Smooth muscle cell (in vitro differentiated cells): ENCODE measurements around the gene ASAP2. TPM values are rescaled to one million over a fixed set of nuclear protein-coding genes. Genes with fewer than 3 reads are reported as not detected.
A peak's percentile ranks its signal among the peaks of the same experiment; 100 is the strongest.

Experiments used
- DNase-seq: peaks from one replicate; lab custom pipeline; 2025; ENCODE audit not compliant: unreplicated experiment; lab: John Stamatoyannopoulos, UW
- H2AFZ ChIP-seq: fragments of 200-600 bp; sonication (generic); 2 replicates; pipeline ENCODE4 v1.6.0; 2016; ENCODE audit warnings: antibody characterized with exemption, low read depth, mild to moderate bottlenecking
- H3F3A ChIP-seq: fragments of 200-600 bp; sonication (generic); 2 replicates; pipeline ENCODE4 v1.6.0; 2017; ENCODE audit warnings: antibody characterized with exemption, low read depth
- H3K27ac ChIP-seq: fragments of 200-600 bp; sonication (generic); 2 replicates; pipeline ENCODE4 v1.5.1; 2016; ENCODE audit warnings: low read depth, mild to moderate bottlenecking
- H3K27me3 ChIP-seq: fragments of 200-600 bp; sonication (generic); 2 replicates; pipeline ENCODE4 v1.6.1; 2016; ENCODE audit warnings: low read depth, mild to moderate bottlenecking
- H3K36me3 ChIP-seq: fragments of 200-600 bp; sonication (generic); 2 replicates; pipeline ENCODE4 v1.5.1; 2016; ENCODE audit warnings: low read depth
- H3K4me1 ChIP-seq: fragments of 200-600 bp; sonication (generic); 2 replicates; pipeline ENCODE4 v1.5.1; 2016; ENCODE audit warnings: low read depth
- H3K4me2 ChIP-seq: fragments of 200-600 bp; sonication (generic); 2 replicates; pipeline ENCODE4 v1.6.0; 2016; ENCODE audit warnings: mild to moderate bottlenecking
- H3K4me3 ChIP-seq: fragments of 200-600 bp; sonication (generic); 2 replicates; pipeline ENCODE4 v1.5.1; 2016; ENCODE audit warnings: mild to moderate bottlenecking
- H3K79me2 ChIP-seq: fragments of 200-600 bp; sonication (generic); 2 replicates; pipeline ENCODE4 v1.6.0; 2016; ENCODE audit warnings: low read depth, mild to moderate bottlenecking
- H3K9ac ChIP-seq: fragments of 200-600 bp; sonication (generic); 2 replicates; pipeline ENCODE4 v1.6.0; 2016; ENCODE audit warnings: low read depth
- H3K9me3 ChIP-seq: fragments of 200-600 bp; sonication (generic); replicated peaks from 2 replicates; pipeline ENCODE4 v1.5.1; 2016; ENCODE audit warnings: low read depth
- H4K20me1 ChIP-seq: fragments of 200-600 bp; sonication (generic); 2 replicates; pipeline ENCODE4 v1.6.0; 2016; ENCODE audit warnings: low read depth
- WGBS: methylation state at CpG from one replicate; pipeline ENCODE4 v1.1.7; 2016; ENCODE audit warnings: low lambda C conversion rate; 5-methylcytosine and 5-hydroxymethylcytosine counted together
- polyA plus RNA-seq: library from polyadenylated mRNA; unstranded; fragments of >200 nt; fragmentation: Nextera tagmentation; extraction: Ambion mirVana; gene quantifications from 2 replicates; pipeline ENCODE4 v1.2.1, GENCODE V29; 2016
- total RNA-seq: library from RNA; depleted of rRNA; stranded (reverse); fragments of >200 nt; gene quantifications from 2 replicates; pipeline ENCODE4 v1.2.3, GENCODE V29; 2014
- TF ChIP-seq, protein P1 (sequence below): fragments of 200-600 bp; sonication (generic); IDR thresholded peaks from 2 replicates; pipeline ENCODE4 v1.5.1; 2017; ENCODE audit warnings: borderline replicate concordance, mild to moderate bottlenecking, antibody characterized with exemption; ENCODE audit not compliant: insufficient read depth, poor library complexity, severe bottlenecking

ASAP2 gene
- total and polyA plus RNA-seq, 2 experiments from 2014 or later: 8.8 to 23.1 TPM

DNA sequence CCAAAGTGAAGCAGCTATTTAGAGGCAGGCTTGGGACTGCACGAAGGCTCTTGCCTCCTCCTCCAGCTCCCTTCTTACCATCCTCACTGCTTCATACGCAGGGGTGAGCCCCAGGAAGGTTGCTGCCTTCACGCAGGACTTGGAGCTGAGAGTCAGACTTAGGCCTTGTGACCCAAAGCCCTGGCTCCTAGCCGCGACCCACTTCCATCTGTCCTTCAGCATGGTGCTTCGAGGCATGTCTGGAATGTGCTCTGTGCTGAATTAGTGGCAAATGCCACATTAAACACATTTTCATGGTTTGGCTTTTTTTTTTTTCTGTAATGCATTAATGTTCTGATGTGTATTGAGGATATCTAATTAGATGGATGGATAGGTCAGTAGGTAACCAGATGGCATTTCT is 179.2 kb downstream of the ASAP2 start:
- H2AFZ ChIP-seq: no peak overlapping the region
- TF ChIP-seq, protein P1, sequence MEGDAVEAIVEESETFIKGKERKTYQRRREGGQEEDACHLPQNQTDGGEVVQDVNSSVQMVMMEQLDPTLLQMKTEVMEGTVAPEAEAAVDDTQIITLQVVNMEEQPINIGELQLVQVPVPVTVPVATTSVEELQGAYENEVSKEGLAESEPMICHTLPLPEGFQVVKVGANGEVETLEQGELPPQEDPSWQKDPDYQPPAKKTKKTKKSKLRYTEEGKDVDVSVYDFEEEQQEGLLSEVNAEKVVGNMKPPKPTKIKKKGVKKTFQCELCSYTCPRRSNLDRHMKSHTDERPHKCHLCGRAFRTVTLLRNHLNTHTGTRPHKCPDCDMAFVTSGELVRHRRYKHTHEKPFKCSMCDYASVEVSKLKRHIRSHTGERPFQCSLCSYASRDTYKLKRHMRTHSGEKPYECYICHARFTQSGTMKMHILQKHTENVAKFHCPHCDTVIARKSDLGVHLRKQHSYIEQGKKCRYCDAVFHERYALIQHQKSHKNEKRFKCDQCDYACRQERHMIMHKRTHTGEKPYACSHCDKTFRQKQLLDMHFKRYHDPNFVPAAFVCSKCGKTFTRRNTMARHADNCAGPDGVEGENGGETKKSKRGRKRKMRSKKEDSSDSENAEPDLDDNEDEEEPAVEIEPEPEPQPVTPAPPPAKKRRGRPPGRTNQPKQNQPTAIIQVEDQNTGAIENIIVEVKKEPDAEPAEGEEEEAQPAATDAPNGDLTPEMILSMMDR: no peak
- H4K20me1 ChIP-seq: peaks cover 3% of the 10 kb centered on the region
- H3K4me1 ChIP-seq: no peaks in the 10 kb centered on the region
- WGBS: 73% methylated on average over 6 of the region's 6 CpGs
- no peak overlapping the region for H3K9ac ChIP-seq
- no peak overlapping the region for H3K4me3 ChIP-seq
- H3K27ac ChIP-seq: peak overlapping the region; percentile 81
- H3F3A ChIP-seq: peaks cover 7% of the 10 kb centered on the region
- H3K9me3 ChIP-seq: no peaks in the 10 kb centered on the region
- H3K4me2 ChIP-seq: peak overlapping the region; percentile 31
- peaks cover 7% of the 10 kb centered on the region for H3K36me3 ChIP-seq
- DNase-seq: no peak
- H3K27me3 ChIP-seq: no peaks in the 10 kb centered on the region
- no peaks in the 10 kb centered on the region for H3K79me2 ChIP-seq

DNA sequence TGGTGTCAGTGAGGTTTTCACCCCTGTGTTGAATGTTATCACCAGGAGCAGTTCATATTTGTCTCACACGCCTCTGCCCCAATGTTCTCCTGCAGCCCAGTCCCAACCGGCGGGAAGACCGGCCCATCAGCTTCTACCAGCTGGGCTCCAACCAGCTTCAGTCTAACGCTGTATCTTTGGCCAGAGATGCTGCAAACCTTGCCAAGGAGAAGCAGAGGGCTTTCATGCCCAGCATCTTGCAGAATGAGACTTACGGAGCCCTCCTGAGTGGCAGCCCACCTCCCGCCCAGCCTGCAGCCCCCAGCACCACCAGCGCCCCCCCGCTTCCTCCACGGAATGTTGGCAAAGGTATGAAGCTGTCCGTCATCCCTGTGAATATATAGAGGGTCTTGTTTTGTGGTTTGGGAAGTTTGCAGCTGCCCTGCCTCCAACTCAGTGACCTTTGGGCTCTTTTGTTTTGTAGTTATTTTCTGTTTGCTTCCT is 181.6 kb downstream of the ASAP2 start:
- TF ChIP-seq, protein P1: no peak
- 98% methylated on average over 11 of the region's 11 CpGs for WGBS
- H3K9ac ChIP-seq: no peak overlapping the region
- no peak for DNase-seq
- no peaks in the 10 kb centered on the region for H4K20me1 ChIP-seq
- H3F3A ChIP-seq: no peaks in the 10 kb centered on the region
- H3K79me2 ChIP-seq: no peaks in the 10 kb centered on the region
- H3K4me3 ChIP-seq: no peak overlapping the region
- no peak overlapping the region for H2AFZ ChIP-seq
- no peaks in the 10 kb centered on the region for H3K27me3 ChIP-seq
- no peak overlapping the region for H3K4me2 ChIP-seq
- H3K27ac ChIP-seq: no peak overlapping the region
- peaks cover 10% of the 10 kb centered on the region for H3K4me1 ChIP-seq
- H3K36me3 ChIP-seq: peaks cover 7% of the 10 kb centered on the region
- H3K9me3 ChIP-seq: no peaks in the 10 kb centered on the region

DNA sequence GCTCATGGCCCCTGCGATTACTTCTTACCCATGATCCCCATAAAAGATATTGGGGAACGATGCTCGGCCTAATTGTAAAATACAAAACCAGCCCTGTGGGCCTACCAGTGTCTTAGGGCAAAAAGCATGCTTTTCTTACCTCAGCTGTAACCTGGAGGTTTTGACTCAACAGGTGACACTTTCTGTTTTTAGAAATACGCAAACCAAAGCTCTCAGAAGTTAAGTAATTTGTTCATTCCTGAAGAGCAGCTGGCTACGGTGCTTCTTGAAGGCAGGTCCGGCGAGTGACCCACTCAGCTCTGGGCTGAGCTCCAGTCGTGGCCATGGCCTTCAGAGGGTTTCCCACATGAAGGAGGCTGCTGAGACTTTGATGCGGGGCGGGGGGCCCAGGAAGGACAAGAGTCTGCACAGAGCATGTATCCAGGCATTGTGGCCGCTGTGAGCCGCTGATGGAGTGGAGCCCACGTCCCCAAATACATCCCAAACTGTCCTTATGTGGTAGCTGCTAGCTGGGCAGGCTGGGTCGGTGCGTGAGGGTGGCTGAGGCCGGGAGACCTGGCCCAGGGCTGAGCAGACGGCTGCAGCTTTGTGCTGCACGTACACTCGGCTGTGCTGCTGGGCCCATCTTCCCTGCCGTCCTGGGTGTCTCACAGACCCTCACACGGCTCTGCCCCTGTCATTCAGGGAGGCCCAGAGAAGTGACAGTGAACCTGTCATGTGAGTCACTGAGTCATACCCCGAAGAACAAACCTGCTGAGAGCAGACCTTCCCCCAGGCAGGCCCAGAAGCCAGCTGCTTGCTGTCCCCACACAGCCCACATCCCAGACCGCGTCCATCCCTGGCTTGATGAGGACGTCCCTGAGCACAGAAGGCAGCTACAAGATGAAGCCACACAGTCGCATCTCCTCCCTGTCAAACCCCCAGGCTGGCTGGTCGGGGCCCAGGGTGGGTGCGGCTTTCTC is 182.6 kb downstream of the ASAP2 start:
- Histone ChIP-seq H3K27me3 (no peaks in the 10 kb centered on the region), H3K4me1 (peaks cover 11% of the 10 kb centered on the region), H3F3A (no peaks in the 10 kb centered on the region), H3K79me2 (no peaks in the 10 kb centered on the region), H3K36me3 (peaks cover 7% of the 10 kb centered on the region), H3K4me2 (no peak overlapping the region), H2AFZ (no peak overlapping the region), H3K9ac (no peak overlapping the region), H3K9me3 (no peaks in the 10 kb centered on the region), H3K27ac (no peak overlapping the region), H4K20me1 (no peaks in the 10 kb centered on the region), H3K4me3 (no peak overlapping the region)
- DNase-seq: no peak
- TF ChIP-seq, protein P1: no peak
- 89% methylated on average over 28 of the region's 28 CpGs for WGBS
